ENCODE measurements around the gene TMOD2. TPM values are rescaled to one million over a fixed set of nuclear protein-coding genes. Genes with fewer than 3 reads are reported as not detected.

Gene TMOD2
- total and polyA plus RNA-seq, 2 of the 8 experiments (the other 6 are each of a cell fraction or from before 2014, with no cell fraction given), result 0.80 to 6.5 TPM

GRCh38 chr15:51782357-51782896, 31.0 kb downstream of the TMOD2 start:
- Histone ChIP-seq H3K23ac (ENCODE audit: insufficient read length) (no peak overlapping the region), H3K79me1 (ENCODE audit: low read depth, low read length) (no peaks in the 10 kb centered on the region), H4K20me1 (replicated peaks in 1 of 2; ENCODE audit: control insufficient read depth in 1 of 2, insufficient read depth in 2 of 2, low read length in 2 of 2) (no peaks in the 10 kb centered on the region), H3K4me2 (ENCODE audit: insufficient read depth in 1 of 2, low read depth in 2 of 2, low read length in 2 of 2) (no peak overlapping the region), H3K14ac (ENCODE audit: insufficient read length) (no peak overlapping the region), H3K23me2 (ENCODE audit: low read depth, low read length) (no peaks in the 10 kb centered on the region), H2BK20ac (ENCODE audit: low read length) (no peak overlapping the region), H3K18ac (ENCODE audit: extremely low read depth, low read length) (no peak overlapping the region), H3K27ac (ENCODE audit: low read depth, low read length) (no peak overlapping the region), H3K79me2 (ENCODE audit: control insufficient read depth in 1 of 2, insufficient read depth in 2 of 2, low read length in 2 of 2) (no peaks in the 10 kb centered on the region), H3K9me3 (ENCODE audit: insufficient read depth in 2 of 2, low read depth in 1 of 2, low read length in 1 of 2) (no peaks in the 10 kb centered on the region), H3K4ac (replicated peaks; ENCODE audit: insufficient read length, low read depth, low read length) (no peak overlapping the region), H2AFZ (ENCODE audit: low read length) (no peak overlapping the region), H3K56ac (replicated peaks; ENCODE audit: insufficient read length, low read depth, low read length) (no peak overlapping the region), H2BK12ac (ENCODE audit: low read depth, low read length) (no peak overlapping the region), H3K9ac (replicated peaks in 1 of 4; ENCODE audit: extremely low read depth in 1 of 4, low read depth in 3 of 4, low read length in 3 of 4) (no peak overlapping the region), H4K5ac (ENCODE audit: insufficient read length, low read depth, low read length) (no peak overlapping the region), H3K36me3 (ENCODE audit: control insufficient read depth in 2 of 4, insufficient read depth in 4 of 4, low read length in 3 of 4) (no peaks in the 10 kb centered on the region), H3K4me3 (ENCODE audit: extremely low read depth in 1 of 4, insufficient read depth in 2 of 4, low read depth in 3 of 4, low read length in 4 of 4) (no peak overlapping the region), H2BK120ac (replicated peaks; ENCODE audit: low read depth, low read length) (no peak overlapping the region), H4K8ac (ENCODE audit: extremely low read depth, insufficient read depth, low read length) (no peak overlapping the region), H4K91ac (replicated peaks; ENCODE audit: insufficient read length, low read length) (no peak overlapping the region), H3K4me1 (replicated peaks in 1 of 4; ENCODE audit: control insufficient read depth in 3 of 4, insufficient read depth in 4 of 4, low read length in 3 of 4) (peaks cover 0 to 6% (median 0%) of the 10 kb centered on the region in 4 experiments; a peak in 2 of 7 replicates), H3K27me3 (replicated peaks in 1 of 4; ENCODE audit: control insufficient read depth in 3 of 4, extremely low read depth in 1 of 4, insufficient read depth in 3 of 4, low read length in 3 of 4) (no peaks in the 10 kb centered on the region), H2BK5ac (ENCODE audit: low read depth, low read length) (no peak overlapping the region), H2BK15ac (ENCODE audit: low read length) (no peak overlapping the region), H2AK5ac (ENCODE audit: low read depth, low read length) (no peak overlapping the region)
- ChIA-PET POLR2A (ENCODE audit: partially characterized antibody) (no interaction called here), CTCF (ENCODE audit: partially characterized antibody) (interaction anchor here (0.6 to 4.2 kb wide), 21 partner anchors 9 to 298 kb away, joined by 3 to 27 read pairs (median 4); no protein-coding TSS in a partner anchor)
- FAIRE-seq (peak; percentile 89), DNase-seq (ENCODE audit: low read depth in 1 of 2, low spot score in 2 of 2) (no peak)
- WGBS, 2 experiments (ENCODE audit: extremely low coverage in 1 of 2, insufficient coverage in 1 of 2, insufficient read length in 1 of 2, insufficient replicate concordance in 2 of 2, low coverage in 1 of 2, low lambda C conversion rate in 2 of 2, missing lambda C conversion rate in 1 of 2), result 76% methylated on average over 7 of the region's 7 CpGs; no CpG with 5 or more reads in 1 of the 2 experiments
- no peak for TF ChIP-seq GTF2F1 (IDR thresholded peaks at IDR 0.05; ENCODE audit: borderline replicate concordance, low read depth, low read length)
- TF ChIP-seq FOSL1 (IDR thresholded peaks at IDR 0.05; ENCODE audit: insufficient read depth, low read depth, low read length), result no peak
- TF ChIP-seq RAD21 (IDR thresholded peaks at IDR 0.05 in 1 of 2, conservative IDR thresholded peaks at IDR 0.05 in 1 of 2; ENCODE audit: low read depth in 2 of 2, low read length in 2 of 2), result peak; percentile 93 to 94
- TF ChIP-seq, protein P1, sequence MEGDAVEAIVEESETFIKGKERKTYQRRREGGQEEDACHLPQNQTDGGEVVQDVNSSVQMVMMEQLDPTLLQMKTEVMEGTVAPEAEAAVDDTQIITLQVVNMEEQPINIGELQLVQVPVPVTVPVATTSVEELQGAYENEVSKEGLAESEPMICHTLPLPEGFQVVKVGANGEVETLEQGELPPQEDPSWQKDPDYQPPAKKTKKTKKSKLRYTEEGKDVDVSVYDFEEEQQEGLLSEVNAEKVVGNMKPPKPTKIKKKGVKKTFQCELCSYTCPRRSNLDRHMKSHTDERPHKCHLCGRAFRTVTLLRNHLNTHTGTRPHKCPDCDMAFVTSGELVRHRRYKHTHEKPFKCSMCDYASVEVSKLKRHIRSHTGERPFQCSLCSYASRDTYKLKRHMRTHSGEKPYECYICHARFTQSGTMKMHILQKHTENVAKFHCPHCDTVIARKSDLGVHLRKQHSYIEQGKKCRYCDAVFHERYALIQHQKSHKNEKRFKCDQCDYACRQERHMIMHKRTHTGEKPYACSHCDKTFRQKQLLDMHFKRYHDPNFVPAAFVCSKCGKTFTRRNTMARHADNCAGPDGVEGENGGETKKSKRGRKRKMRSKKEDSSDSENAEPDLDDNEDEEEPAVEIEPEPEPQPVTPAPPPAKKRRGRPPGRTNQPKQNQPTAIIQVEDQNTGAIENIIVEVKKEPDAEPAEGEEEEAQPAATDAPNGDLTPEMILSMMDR (IDR thresholded peaks at IDR 0.05; ENCODE audit: control extremely low read depth in 1 of 3, insufficient read depth in 1 of 3, low read depth in 1 of 3, low read length in 3 of 3), result peak in 2 of 3 experiments; percentile 80 to 84; a peak in 3 of 4 replicates

Data from H1 (cell line).